Endodermal cell (in vitro differentiated cells): ENCODE measurements around the gene FPGS. TPM values are rescaled to one million over a fixed set of nuclear protein-coding genes. Genes with fewer than 3 reads are reported as not detected.

ENCODE experiments used
- DNase-seq: peaks from one replicate; pipeline ENCODE4 v3.0.0-alpha.2; 2017
- H3K27ac ChIP-seq: 2 replicates; pipeline ENCODE4 v1.5.1; 2013; ENCODE audit warnings: mild to moderate bottlenecking, low read depth, low read length, moderate library complexity
- H3K27me3 ChIP-seq: 2 replicates; pipeline ENCODE4 v1.6.1; 2013; ENCODE audit warnings: mild to moderate bottlenecking, low read length, moderate library complexity; ENCODE audit not compliant: insufficient read depth, control insufficient read depth, poor library complexity, severe bottlenecking
- H3K36me3 ChIP-seq: 2 replicates; pipeline ENCODE4 v1.7.0; 2013; ENCODE audit warnings: mild to moderate bottlenecking, low read length, moderate library complexity; ENCODE audit not compliant: control insufficient read depth, insufficient read depth
- H3K4me1 ChIP-seq: one replicate; pipeline ENCODE4 v1.7.0; 2013; ENCODE audit warnings: low read length; ENCODE audit not compliant: control insufficient read depth, insufficient read depth
- H3K4me3 ChIP-seq: 2 replicates; pipeline ENCODE4 v1.5.1; 2013; ENCODE audit warnings: mild to moderate bottlenecking, low read length, moderate library complexity
- H3K9ac ChIP-seq: 2 replicates; pipeline ENCODE4 v1.6.1; 2013; ENCODE audit warnings: mild to moderate bottlenecking, low read length, moderate library complexity; ENCODE audit not compliant: poor library complexity, severe bottlenecking; ENCODE audit errors: extremely low read depth
- H3K9me3 ChIP-seq: 2 replicates; pipeline ENCODE4 v1.6.1; 2013; ENCODE audit warnings: mild to moderate bottlenecking, low read length, moderate library complexity; ENCODE audit not compliant: control insufficient read depth
- H3K27ac Mint-ChIP-seq: 2 replicates; pipeline ENCODE4 v1.8.0; 2020; ENCODE audit warnings: mixed read lengths
- H3K27me3 Mint-ChIP-seq: 2 replicates; pipeline ENCODE4 v1.8.0; 2021; ENCODE audit warnings: mild to moderate bottlenecking, mixed read lengths; ENCODE audit not compliant: insufficient read depth
- H3K36me3 Mint-ChIP-seq: 2 replicates; pipeline ENCODE4 v1.8.0; 2020; ENCODE audit warnings: low read depth, mixed read lengths
- H3K4me1 Mint-ChIP-seq: 2 replicates; pipeline ENCODE4 v1.8.0; 2020; ENCODE audit warnings: mixed read lengths
- H3K4me3 Mint-ChIP-seq: 2 replicates; pipeline ENCODE4 v1.8.0; 2020; ENCODE audit warnings: mild to moderate bottlenecking, moderate library complexity, mixed read lengths
- H3K9me3 Mint-ChIP-seq: 2 replicates; pipeline ENCODE4 v1.8.0; 2020; ENCODE audit warnings: mild to moderate bottlenecking, mixed read lengths
- CTCF ChIP-seq: fragments of 200-600 bp; sonication (generic); conservative IDR thresholded peaks from 2 replicates; pipeline ENCODE4 v1.5.0; 2021; ENCODE audit warnings: antibody characterized with exemption, mild to moderate bottlenecking
- WGBS, 2 experiments: methylation state at CpG; one replicate each; pipeline versions ENCODE4 v1.1.5 to v1.1.7; 2013; ENCODE audit warnings: missing lambda C conversion rate in 2 of 2, mixed read lengths in 1 of 2; ENCODE audit not compliant: insufficient coverage in 1 of 2, insufficient read length in 1 of 2; 5-methylcytosine and 5-hydroxymethylcytosine counted together
- total RNA-seq, 2 donors: library from RNA; stranded (reverse); fragmentation: NEBNext Ultra II Directional in 1 of 2; extraction: Animal tissue kit (Norgen Biotek cat#: 25700) in 1 of 2; gene quantifications; 2 replicates in 1 of 2; 3 replicates in 1 of 2; pipeline ENCODE4 v1.2.1, GENCODE V29; 2021

FPGS gene
- total RNA-seq, 2 donors from 2014 or later: 75.2 to 76.4 TPM

GRCh38 chr9:127805620-127806019, 2.9 kb downstream of the FPGS start:
- Histone ChIP-seq H3K9me3 (no peaks in the 10 kb centered on the region), H3K4me1 (peaks cover 16% of the 10 kb centered on the region), H3K36me3 (peaks cover 29% of the 10 kb centered on the region), H3K27me3 (no peaks in the 10 kb centered on the region), H3K4me3 (no peak overlapping the region), H3K27ac (no peak overlapping the region), H3K9ac (no peak overlapping the region)
- no peaks in the 10 kb centered on the region for H3K9me3 Mint-ChIP-seq
- no peaks in the 10 kb centered on the region for H3K27me3 Mint-ChIP-seq
- peak; percentile 84 for TF ChIP-seq CTCF
- no peak overlapping the region for H3K4me3 Mint-ChIP-seq
- peaks cover 6% of the 10 kb centered on the region for H3K4me1 Mint-ChIP-seq
- 75% methylated on average over 7 to 8 of the region's 8 CpGs for WGBS, 2 experiments
- DNase-seq: peak; percentile 94
- H3K27ac Mint-ChIP-seq: peak overlapping the region; percentile 69
- H3K36me3 Mint-ChIP-seq: peaks cover 22% of the 10 kb centered on the region

- Mint-ChIP-seq H3K4me3 (no peak overlapping the region), H3K36me3 (peaks cover 24% of the 10 kb centered on the region), H3K27me3 (no peaks in the 10 kb centered on the region), H3K9me3 (no peaks in the 10 kb centered on the region), H3K27ac (no peak overlapping the region), H3K4me1 (peaks cover 6% of the 10 kb centered on the region)
- H3K9ac ChIP-seq: no peak overlapping the region
- no peak overlapping the region for H3K27ac ChIP-seq
- 96 to 97% methylated on average over 10 to 14 of the region's 14 CpGs for WGBS, 2 experiments
- peaks cover 33% of the 10 kb centered on the region for H3K36me3 ChIP-seq
- no peak for DNase-seq
- peaks cover 16% of the 10 kb centered on the region for H3K4me1 ChIP-seq
- no peaks in the 10 kb centered on the region for H3K27me3 ChIP-seq
- no peaks in the 10 kb centered on the region for H3K9me3 ChIP-seq
- no peak for TF ChIP-seq CTCF
- no peak overlapping the region for H3K4me3 ChIP-seq
Measured at GRCh38 chr9:127806871-127807270, 4.2 kb downstream of the FPGS start.

- 90 to 92% methylated on average over 4 to 17 of the region's 17 CpGs for WGBS, 2 experiments
- no peak overlapping the region for H3K27ac ChIP-seq
- peaks cover 30% of the 10 kb centered on the region for H3K36me3 Mint-ChIP-seq
- H3K9me3 Mint-ChIP-seq: no peaks in the 10 kb centered on the region
- H3K4me3 ChIP-seq: no peak overlapping the region
- H3K27me3 ChIP-seq: no peaks in the 10 kb centered on the region
- no peak overlapping the region for H3K9ac ChIP-seq
- peaks cover 16% of the 10 kb centered on the region for H3K4me1 ChIP-seq
- no peak for TF ChIP-seq CTCF
- no peak overlapping the region for H3K27ac Mint-ChIP-seq
- H3K4me1 Mint-ChIP-seq: peaks cover 6% of the 10 kb centered on the region
- peaks cover 48% of the 10 kb centered on the region for H3K36me3 ChIP-seq
- DNase-seq: no peak
- no peaks in the 10 kb centered on the region for H3K27me3 Mint-ChIP-seq
- no peak overlapping the region for H3K4me3 Mint-ChIP-seq
- no peaks in the 10 kb centered on the region for H3K9me3 ChIP-seq
Measured at GRCh38 chr9:127808347-127809001, 5.8 kb downstream of the FPGS start.
